Bronchial epithelial cell (primary cell): ENCODE data around the gene NPIPB2. TPM values are rescaled to one million over a fixed set of nuclear protein-coding genes. Genes with fewer than 3 reads are reported as not detected.
A peak's percentile ranks its signal among the peaks of the same experiment; 100 is the strongest.

Source experiments
- DNase-seq: peaks from one replicate; pipeline ENCODE4 v3.0.0-alpha.2; 2010; ENCODE audit warnings: low read depth
- FAIRE-seq: peaks from 2 replicates; lab custom pipeline; 2011; peaks lifted over from hg19 to GRCh38; lab: Jason Lieb, UNC
- H3K27me3 ChIP-seq: 2 replicates; pipeline ENCODE4 v1.5.1; 2011; ENCODE audit warnings: low read length; ENCODE audit not compliant: control insufficient read depth, insufficient read depth
- H3K36me3 ChIP-seq: 2 replicates; pipeline ENCODE4 v1.5.1; 2011; ENCODE audit warnings: low read length; ENCODE audit not compliant: control insufficient read depth, insufficient read depth
- H3K4me3 ChIP-seq: 2 replicates; pipeline ENCODE4 v1.5.1; 2011; ENCODE audit warnings: mild to moderate bottlenecking, low read depth, low read length, control low read depth
- total RNA-seq: library from RNA; depleted of rRNA; stranded (reverse); fragments of >200 nt; gene quantifications from 2 replicates; pipeline ENCODE4 v1.2.1, GENCODE V29; 2014
- TF ChIP-seq, protein P1 (sequence below): IDR thresholded peaks from 2 replicates; pipeline ENCODE4 v1.5.1; 2011; ENCODE audit warnings: mild to moderate bottlenecking, moderate library complexity, low read length, control low read depth, inconsistent platforms; ENCODE audit not compliant: insufficient read depth, severe bottlenecking

NPIPB2 gene
- total RNA-seq, 1 donor from 2014 or later: 3.2 TPM

DNA sequence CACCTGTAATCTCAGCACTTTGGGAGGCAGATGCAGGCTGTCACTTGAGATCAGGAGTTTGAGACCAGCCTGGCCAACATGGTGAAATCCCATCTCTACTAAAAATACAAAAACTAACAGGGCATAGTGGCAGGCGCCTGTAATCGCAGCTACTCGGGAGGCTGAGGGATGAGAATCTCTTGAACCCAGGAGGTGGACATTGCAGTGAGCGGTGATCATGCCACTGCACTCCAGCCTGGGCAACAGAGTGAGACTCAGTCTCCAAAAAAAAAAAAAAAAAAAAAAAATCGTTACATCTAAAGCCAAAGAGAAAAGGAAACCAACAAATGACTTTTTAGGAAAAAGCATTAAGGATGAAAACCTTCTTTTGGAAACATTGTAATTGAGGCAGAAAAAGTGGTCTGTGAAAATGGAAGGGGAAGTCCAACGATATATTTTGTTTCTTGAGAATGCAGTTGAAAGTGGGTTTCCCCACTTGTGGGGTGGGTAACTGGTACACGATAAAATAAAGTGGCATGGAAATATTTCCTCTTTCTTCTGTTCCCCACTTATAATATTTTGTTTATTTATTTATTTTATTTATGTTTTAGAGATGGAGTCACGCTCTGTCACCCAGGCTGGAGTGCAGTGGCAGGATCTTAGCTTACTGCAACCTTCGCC lies 37.3 kb upstream of the NPIPB2 start:
- no peaks in the 10 kb centered on the region for H3K27me3 ChIP-seq
- TF ChIP-seq, protein P1, sequence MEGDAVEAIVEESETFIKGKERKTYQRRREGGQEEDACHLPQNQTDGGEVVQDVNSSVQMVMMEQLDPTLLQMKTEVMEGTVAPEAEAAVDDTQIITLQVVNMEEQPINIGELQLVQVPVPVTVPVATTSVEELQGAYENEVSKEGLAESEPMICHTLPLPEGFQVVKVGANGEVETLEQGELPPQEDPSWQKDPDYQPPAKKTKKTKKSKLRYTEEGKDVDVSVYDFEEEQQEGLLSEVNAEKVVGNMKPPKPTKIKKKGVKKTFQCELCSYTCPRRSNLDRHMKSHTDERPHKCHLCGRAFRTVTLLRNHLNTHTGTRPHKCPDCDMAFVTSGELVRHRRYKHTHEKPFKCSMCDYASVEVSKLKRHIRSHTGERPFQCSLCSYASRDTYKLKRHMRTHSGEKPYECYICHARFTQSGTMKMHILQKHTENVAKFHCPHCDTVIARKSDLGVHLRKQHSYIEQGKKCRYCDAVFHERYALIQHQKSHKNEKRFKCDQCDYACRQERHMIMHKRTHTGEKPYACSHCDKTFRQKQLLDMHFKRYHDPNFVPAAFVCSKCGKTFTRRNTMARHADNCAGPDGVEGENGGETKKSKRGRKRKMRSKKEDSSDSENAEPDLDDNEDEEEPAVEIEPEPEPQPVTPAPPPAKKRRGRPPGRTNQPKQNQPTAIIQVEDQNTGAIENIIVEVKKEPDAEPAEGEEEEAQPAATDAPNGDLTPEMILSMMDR: no peak
- H3K36me3 ChIP-seq: no peaks in the 10 kb centered on the region
- DNase-seq (no peak), FAIRE-seq (no peak)
- no peak overlapping the region for H3K4me3 ChIP-seq

DNA sequence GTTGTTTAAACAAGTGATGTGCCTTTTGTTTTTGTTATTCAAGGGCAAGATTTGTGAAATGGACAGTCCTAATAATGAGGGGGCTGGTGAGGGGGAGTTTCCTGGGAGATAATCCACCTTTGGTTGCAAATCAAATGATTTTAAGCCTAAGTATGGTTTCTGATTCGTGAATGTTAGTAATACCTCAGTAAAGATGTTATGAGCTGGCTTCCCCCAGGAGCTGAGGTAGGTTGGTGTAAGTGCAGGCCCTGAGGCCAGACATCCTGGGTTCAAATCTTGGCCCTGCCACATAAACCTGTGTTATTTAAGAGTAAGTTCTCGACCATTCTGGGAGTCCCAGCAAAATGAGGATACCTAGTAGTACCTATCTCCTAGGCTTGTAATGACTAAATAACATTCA lies 36.2 kb upstream of the NPIPB2 start:
- FAIRE-seq (no peak), DNase-seq (no peak)
- H3K4me3 ChIP-seq: no peak overlapping the region
- H3K36me3 ChIP-seq: no peaks in the 10 kb centered on the region
- TF ChIP-seq, protein P1: no peak
- H3K27me3 ChIP-seq: no peaks in the 10 kb centered on the region

DNA sequence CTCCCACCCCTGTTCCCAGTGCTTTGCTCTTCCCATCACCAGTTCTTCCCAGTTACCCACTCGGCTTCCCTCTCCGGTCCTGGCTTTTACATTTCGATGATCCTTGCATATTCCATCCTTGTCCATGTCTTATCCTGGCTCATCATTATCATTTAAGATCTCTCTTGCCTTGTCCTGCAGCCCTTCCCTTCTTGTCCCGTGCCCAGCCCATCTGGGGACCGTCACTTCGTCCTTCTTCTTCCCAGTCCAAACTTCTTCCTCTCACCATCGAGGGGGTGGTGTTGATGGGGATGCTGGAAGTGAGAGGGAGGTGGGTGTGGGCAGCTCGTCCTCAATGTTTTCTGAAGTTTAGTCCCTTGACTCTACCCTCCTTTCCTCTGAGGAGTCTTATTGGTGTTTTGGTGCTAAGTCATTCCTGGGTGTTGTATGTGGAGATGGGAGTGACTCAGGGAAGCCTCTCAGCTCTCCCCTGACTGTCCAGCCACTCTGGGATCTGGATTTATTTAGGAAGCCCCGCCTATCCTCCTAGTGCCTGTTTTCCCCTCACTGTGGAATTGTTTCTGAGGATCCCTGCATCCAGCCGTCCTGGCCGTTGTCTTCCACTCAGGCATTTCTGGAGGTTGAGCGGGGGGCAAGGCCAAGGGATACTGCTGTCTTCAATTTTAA lies 35.7 kb upstream of the NPIPB2 start:
- DNase-seq (peak; percentile 70), FAIRE-seq (no peak)
- no peaks in the 10 kb centered on the region for H3K36me3 ChIP-seq
- TF ChIP-seq, protein P1: no peak
- peak overlapping the region; percentile 57 for H3K4me3 ChIP-seq
- no peaks in the 10 kb centered on the region for H3K27me3 ChIP-seq

DNA sequence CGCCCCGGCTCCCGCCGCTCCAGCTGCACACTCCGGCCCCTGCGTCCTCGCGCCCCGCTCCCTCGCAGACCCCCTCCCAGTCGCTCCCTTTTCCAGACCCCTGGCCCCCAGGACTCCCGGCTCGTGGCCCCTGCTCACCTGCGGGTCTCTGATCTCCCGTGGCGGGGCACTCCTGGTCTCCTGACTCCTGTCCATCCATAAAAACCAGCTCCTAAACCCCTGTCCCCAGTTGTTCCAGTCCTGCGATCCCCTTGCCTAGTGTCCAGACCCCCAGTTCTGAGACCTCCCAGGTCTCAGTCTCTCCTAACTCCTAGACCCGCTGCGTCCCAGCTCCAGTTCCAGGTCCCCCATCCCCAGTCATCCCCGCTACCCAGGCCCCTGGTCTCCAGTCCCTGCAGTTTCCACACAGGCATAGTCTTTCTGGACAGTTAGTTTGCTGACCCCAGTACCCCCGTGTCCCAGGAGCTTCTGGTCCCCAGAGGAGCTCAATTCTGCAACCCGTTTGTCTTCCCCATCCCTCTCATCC lies 35.1 kb upstream of the NPIPB2 start:
- Histone ChIP-seq H3K36me3 (no peaks in the 10 kb centered on the region), H3K27me3 (no peaks in the 10 kb centered on the region), H3K4me3 (peak overlapping the region; percentile 57)
- FAIRE-seq (no peak), DNase-seq (no peak)
- TF ChIP-seq, protein P1: no peak

DNA sequence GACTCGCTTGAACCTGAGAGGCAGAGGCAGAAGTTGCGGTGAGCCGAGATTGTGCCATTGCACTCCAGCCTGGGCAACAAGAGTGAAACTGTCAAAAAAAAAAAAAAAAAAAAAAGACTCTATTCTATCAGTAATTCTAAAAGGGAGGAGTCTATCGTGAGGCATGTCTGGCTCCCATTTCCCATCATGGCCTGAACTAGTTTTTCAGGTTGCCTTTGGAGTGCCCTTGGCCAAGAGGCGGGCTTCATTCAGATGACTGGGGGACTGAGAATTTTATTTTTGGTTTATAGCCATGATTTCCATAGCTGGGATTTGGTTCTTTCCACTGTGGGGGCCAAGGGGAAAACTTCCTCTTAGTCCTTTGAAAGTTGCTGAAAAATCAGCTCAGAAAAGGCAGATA lies 31.2 kb upstream of the NPIPB2 start:
- no peaks in the 10 kb centered on the region for H3K36me3 ChIP-seq

More for the DNA sequence above, 31.2 kb upstream of the NPIPB2 start:
- DNase-seq: peak; percentile 35
- FAIRE-seq: no peak
- Histone ChIP-seq H3K4me3 (no peak overlapping the region), H3K27me3 (no peaks in the 10 kb centered on the region)
- TF ChIP-seq, protein P1: no peak
